GM19452 (cell line): ENCODE measurements around the gene NUDCD3.

ENCODE experiments used
- ATAC-seq: cut with Tn5 transposase; IDR thresholded peaks from one replicate; pipeline ENCODE4 v1.9.1; 2021; ENCODE audit not compliant: unreplicated experiment

NUDCD3 gene

DNA sequence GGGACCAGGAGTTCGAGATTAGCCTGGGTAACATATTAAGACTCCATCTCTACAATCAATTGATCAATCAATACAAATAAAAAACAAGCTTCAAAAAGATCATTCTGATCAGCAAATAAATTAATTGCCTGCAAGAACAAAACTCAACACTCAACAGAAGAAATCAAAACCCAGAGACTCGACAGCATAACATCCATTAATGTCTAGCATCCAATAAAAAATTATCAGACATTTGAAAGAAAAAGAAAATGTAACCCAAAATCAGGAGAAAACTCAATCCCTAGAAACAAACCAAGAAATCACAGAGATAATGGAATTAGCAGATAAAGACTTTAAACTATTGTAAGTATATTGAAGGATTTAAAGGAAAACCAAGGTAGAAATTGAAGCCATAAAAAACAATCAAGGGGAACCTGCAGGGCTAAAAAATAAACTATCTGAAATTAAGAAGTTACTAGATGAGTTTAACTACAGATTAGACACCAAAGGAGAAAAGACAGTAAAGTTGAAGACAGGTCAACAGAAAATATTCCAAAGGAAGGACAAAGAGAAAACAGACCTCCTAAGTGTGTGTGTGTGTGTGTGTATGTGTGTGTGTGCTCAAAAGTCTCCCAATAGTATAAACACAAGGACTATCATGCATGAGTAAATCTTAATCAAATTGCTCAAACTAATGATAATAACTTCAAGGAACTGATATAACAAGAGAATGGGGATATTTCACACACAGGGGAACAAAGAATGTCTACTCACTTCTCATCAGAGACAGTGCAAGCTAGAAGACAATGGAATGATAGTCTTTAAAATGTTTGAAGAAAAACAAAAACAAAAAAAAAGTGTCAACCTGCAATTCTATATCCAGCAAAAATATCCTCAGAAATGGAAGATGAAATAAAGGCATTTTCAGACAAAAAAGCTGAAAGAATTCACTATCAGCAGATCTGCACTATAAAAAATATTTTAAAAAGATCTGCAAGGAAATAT, 7.7 kb downstream of the NUDCD3 start:
- no peak for ATAC-seq

DNA sequence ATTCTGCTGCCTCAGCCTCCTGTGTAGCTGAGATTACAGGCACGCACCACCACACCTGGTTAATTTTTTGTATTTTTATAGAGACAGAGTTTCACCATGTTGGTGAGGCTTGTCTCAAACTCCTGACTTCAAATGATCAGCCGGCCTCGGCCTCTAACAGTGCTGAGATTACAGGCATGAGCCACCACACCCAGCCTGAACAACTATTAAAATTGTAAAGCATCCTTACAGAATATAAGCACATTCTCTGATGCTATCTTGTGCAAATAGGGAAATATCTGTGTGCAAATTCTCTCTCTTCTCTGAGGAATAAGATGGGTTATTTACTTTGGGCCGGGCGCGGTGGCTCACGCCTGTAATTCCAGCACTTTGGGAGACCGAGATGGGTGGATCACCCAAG, 12.5 kb downstream of the NUDCD3 start:
- no peak for ATAC-seq

DNA sequence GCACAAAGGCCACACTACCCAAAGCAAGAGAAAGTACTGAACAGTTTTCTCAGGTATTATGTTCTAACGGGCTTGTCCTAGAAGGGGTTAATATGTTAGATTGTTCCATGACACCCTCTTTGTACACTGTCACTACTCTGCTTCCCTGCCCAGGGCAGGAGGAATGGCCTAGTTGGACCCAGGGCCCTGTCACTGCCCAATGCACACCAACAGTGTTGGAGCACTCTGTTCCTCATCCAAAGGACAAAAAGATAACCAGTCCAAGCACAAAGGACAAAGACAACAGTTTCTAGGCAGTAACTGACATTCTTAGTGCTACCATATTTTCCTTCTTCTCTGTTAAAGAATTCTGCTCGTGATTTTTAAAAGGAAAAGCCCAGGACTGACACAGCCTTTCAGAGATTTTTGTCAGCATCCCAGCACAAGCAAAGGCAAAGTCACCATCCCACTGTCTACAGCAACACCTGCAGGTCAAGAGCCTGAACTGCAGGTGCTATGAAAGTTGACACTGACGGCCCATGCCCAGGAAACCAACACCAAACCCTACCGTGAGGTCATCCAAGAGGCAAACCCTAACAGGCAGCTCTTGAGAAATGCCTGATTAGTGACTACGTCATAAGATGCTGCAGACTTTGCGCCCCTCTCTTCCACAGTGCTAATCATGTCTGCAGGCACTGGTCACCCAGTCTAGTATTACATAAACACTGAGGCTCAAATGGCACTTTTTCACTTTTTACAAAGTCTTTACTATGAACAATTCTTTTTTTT, 13.2 kb downstream of the NUDCD3 start:
- ATAC-seq, result peak; percentile 83

DNA sequence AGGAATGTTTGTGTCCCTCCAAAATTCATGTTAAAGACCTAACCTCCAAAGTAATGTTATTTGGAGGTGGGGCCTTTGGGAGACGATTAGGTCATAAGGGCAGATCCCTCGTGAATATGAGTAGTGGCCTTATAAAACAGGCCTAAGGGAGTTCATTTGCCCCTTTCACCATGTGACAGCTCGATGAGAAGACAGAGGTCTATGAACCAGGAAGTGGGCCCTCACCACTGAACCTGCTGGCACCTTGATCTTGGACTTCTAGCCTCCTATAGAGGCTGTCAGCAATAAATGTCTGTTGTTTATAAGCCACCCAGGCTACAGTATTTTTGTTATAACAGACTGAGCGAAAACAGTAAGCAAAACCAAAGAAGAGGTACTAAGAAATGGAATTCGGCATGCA, 14.1 kb downstream of the NUDCD3 start:
- no peak for ATAC-seq

DNA sequence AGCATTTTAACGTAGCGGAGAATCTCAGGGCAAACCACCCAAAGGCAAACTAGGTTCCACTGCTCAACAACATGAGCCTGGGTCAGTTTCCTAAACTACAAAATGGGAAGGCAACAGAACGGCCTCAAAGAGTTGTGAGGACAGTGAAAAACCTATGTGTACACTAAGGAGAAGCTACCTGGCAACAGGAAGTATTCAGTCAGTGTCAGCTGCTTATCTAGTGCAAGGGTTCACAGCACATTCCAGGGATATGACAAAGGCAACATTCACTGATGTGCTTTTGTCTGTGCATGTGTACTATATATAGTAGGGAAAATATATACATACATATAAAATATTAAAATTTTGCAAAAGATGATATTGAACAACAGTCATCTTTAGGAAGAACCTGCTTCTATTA, 17.2 kb downstream of the NUDCD3 start:
- ATAC-seq, result no peak

DNA sequence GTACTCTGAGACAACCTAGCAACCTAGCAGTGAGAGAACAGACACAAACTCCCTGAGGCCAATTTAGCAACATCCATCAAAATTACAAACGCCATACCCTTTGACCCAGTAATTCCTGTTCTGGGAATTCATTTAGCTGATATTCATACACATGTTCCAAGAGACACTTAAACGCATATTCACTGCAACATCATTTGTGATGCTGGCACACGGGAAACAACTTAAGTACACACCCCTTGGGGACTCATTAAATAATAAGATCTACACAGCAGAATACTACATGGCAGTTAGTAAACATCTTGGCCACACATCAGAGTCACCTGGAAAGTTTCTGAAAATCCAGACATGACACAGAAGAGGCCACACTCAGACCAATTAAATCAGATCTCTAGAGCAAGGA, 17.6 kb downstream of the NUDCD3 start:
- no peak for ATAC-seq

DNA sequence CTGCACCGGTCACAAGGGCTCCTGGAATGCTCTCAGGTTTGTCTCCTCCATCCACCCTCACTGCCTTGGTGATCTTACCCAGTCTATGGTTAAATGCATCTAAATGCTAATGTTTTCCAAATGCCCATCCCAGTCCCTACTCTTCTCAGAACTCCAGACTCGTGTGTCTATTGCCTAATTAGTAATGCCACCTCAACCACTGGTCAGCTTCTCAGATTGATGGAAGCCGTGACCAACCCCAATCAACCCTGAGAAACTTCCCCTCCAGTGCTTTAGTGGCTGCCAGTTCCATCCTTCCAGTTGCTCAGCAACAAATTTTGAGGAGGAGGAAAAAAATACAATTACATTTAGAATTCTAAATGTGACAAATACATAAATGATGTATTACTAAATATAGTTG, 18.6 kb downstream of the NUDCD3 start:
- ATAC-seq, result no peak

DNA sequence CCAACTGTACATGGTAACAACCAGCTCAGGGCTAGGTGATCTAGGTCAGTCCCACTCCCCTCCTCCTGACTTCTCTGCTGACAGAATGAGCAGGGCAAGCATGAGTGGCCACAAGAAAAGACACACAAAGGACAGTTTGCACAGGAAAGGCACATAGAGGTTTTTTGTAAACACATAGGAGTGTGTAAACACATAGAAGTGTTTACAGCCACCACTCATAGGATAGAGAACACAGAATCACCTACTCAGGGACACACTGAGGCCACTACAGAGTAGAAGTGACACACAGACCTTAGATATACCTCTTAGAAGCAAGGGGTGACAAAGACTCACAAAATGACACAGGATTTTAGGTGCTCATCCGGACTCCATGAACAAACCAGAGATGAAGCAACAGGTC, 19.0 kb downstream of the NUDCD3 start:
- ATAC-seq, result no peak

DNA sequence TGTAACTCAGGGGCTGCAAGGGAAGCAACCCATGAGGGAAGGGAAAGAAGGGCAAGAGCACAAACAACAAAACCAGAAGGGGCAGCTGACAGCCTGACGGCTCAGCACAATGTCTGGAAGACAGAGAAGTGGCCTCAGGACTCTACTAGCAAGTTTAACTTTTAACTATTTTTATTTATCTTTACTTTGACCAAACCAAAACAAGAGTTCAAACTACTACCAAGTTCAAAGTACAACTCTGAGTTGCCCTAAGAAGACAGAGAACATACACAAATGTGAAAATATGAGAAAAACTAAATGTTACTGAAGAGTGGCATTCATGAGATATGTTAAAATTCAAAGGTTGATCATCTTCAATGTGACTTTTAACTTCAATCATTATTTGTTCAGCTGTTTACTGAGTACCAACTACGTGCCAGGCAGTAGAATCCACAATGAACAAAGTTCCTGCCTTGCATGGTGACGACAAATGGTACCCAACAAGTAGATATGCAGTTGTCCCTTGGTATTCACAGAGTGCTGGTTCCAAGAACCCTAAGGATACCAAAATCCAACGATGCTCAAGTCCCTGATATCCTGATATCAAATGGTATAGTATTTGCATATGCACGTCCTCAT, 19.7 kb downstream of the NUDCD3 start:
- ATAC-seq, result no peak

DNA sequence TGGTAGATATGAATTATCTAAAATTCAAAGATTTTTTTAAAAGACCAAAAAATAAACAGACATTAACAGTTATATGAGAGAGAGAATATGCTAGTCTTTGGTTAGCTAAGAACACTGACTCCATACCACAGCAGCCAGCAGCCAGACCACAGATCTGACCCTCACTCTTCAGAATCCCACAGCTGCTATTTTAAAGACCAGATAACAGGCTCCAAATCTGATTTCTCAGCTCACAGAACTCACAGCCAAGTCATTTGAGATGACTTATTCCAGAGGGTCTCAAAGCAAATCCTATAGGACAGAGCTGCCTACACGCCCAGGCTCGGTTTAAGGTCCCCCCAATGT, 20.4 kb downstream of the NUDCD3 start:
- no peak for ATAC-seq

DNA sequence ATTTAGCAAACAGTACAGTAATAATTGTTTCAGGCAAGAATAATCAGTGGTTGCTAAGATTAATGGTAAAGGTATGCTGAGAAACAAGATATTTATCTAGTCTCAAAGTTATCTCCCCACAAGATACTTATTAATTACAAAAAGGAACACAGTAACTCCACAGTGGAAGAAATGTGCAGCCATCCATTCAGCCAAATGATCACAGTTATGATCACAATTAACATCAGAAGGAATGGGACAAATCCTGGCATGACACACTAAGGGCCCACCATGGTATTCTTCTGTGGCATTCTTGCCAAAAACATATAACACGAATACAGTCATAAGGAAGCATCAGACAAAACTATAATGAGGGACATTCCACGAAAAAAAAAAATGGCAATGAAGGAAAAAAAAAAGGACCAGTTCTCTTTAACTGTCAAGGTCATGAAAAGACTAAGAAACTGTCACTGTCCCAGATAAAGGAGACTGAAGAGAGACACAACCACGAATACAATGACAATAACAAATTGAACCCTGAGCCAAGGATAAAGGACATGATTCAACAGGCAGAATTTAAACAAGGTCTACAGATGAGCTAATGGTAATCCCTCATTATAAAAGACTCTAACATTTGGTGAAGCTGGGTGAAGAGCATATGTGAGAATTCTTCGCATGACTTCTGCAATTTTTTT, 20.9 kb downstream of the NUDCD3 start:
- no peak for ATAC-seq

DNA sequence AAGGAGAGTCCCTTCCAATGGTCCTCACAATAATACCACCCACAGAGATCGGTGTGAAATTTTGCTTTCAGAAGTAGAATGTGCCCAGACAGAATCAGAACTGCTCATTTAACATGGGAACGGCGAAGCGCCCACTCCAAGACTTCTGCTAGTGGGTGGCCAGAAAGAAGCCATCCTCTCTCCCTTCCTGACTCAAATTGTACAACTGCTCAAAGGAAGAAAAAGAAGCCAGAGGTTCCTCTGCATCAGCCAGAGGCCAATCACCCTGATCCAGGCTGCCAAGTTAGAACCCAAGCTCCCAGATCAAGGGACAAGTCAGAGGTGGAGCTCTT, 23.3 kb downstream of the NUDCD3 start:
- ATAC-seq, result no peak

DNA sequence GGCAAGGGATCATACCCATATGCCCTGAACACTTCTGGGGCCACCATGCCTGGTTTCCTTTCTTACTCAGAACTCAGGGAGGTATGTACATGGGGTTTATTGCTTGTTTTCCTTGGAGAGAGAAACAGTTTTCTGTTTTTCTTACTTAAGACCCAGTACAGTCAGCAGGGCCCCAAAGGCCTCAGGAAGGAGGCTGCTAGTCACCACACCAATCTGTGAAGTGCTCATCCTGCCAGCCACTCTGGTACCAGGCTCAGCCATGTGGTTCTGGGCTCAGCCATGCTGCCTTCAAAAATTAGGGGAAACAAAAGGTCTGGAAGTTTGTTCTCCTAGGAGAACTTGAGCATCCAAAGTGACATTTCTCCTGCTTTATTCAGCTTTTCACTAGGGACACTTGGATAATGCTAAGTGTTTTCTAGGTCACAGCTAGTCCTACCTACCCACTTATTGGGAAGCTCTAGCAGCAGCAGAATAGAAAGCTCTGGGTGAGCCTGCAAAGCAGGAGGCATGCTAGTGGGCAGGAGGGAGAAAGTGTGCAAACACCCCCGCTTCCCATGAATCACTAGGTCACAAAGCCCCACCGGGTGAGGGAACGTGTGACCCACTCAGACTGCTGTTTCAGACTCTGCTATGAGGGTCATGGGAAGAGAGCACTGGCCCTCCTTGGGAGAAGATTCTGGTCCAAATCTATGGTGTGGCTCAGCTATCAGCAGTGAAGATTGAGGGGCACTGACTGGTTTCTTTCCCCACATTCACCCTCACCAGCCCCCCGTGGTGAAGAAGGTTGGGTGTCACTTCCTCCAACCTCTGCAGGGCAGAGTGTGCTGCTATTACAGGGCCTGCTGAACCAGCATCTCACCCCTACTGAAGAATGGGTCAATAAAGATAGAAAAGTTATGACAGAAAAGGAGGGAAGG, 23.9 kb downstream of the NUDCD3 start:
- ATAC-seq, result no peak

DNA sequence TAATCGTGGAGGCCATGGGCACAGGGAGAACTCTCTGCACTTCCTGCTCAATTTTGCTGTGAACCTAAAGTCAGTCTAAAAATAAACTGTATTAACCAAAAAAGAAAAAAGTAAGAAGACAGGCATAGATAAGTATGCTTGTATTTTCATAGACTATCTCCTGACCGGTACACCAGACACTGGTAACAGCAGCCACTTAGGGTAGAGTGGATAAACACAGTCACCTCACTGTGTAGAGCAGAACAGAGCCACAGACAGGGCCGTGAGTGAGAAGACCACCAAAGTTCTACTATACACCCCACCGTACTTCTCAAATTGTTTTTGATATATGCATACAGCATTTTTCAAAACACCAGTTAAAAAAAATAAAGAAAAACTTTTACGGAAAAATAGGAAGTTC, 25.0 kb downstream of the NUDCD3 start:
- ATAC-seq, result no peak

DNA sequence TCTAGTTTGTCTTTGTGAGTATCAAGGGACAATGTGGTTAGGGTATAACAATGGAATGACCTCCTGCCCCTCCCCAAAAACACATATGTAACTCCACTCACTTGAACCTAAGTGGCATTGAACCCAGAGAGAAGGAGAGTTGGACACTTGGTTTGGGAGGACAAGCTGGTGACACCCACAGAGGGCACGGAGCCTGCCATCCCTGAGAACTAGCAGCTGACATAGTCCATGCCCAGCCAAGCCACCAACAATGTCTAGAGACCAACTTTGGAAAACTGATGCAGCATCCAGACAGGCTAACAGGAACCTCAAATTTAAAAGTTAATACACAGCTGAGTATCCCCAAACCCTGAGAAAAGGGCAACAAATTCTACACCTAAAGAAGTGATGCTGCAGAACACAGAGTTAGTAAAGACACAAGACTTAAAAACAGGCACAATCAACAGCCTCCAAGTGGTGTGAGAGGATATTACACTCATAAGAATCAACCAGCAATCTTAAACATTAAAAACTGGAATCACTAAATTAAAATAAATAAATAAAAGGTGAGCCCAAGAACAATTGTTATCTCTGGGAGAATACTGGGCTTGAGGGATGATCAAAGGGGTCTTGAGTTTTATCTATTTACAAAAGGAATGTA, 27.2 kb downstream of the NUDCD3 start:
- ATAC-seq, result no peak

DNA sequence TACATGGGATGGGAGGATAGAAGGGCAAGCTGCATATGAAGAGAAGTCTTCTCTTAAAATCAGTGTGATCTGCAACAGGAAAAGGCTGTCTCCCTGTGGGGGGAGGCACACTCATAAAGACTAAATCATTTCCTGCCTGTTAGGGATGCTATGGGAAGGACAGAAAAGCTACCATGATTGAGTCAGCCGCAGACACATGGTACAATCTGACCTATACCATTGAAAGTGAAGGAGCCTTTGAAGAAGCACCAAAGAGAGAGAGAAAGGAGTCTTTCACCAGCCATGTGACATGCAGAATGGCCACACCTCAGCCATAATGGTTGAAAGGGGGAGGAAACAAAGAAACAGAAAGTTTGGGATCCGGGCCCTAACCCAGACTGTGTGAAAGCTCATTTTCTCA, 29.1 kb downstream of the NUDCD3 start:
- no peak for ATAC-seq

DNA sequence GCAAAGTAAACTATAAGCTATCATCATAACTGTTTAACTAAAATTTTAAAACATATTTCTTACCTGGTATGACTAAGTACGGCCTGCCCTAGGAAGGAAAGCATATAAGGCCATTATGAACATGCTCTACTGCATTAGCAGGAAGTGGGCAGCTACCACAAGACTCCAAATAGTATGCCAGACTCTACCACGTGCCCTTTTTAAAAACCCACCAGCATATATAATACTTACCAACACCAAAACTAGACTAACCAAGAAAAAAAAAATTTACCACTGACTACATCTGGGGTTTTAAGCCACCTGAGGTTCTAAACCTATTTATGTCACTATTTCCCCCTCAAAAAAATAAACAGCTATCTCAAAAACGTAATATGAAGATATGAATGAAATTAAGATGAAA, 30.1 kb downstream of the NUDCD3 start:
- peak; percentile 96 for ATAC-seq

DNA sequence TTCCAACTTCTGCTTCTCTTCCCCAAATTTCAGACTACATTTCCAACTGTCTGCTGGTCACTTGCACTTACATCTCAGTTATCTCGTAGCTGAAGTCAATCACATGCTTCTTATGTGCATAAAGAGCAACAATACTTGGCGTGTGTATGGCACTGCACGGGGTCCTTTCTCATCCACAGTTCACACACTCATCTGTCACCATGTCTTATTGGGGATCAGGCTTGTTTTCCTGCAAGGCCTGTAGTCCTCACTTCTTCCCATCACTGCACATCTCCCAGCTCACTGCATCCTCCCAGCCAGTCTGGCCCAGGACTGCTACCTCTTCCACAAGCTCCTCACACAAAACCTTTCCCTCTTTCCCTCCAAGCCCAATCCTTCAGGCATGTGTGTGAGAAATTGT, 35.3 kb downstream of the NUDCD3 start:
- ATAC-seq, result no peak

DNA sequence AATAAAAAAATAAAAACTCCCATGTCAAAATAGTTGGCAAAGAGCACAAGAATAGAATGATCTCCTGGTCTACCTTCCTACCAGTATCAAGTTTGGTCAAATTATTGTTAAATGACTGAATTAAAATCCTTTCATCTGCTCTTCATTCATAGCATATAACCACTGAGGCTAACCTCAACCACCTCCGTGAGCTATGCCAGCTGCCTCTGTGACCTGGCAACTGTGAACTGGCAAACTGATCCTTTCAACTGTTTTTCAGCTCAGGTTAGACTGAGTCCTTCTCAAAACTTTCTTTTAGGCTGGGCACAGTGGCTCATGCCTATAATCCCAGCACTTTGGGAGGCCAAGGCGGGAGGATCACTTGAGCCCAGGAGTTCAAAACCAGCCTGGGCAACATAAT, 36.1 kb downstream of the NUDCD3 start:
- no peak for ATAC-seq

DNA sequence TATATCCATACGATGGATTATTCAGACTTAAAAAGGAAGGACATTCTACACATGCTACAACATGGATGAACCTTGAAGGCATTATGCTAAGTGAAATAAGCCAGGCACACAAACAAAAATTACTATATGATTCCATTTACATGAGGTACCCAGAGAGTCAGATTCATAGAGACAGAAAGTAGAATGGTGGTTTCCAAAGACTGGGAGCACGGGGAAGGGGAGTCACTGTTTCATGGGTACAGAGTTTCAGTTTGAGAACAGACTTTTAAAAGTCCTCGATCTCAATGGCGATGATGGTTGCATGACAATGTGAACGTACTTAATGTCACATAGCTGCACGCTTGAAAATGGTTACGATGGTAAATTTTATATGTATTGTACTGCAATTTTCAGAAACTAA, 39.3 kb downstream of the NUDCD3 start:
- ATAC-seq, result no peak
